ENCODE results near the gene SMCP.

Gene SMCP

DNA sequence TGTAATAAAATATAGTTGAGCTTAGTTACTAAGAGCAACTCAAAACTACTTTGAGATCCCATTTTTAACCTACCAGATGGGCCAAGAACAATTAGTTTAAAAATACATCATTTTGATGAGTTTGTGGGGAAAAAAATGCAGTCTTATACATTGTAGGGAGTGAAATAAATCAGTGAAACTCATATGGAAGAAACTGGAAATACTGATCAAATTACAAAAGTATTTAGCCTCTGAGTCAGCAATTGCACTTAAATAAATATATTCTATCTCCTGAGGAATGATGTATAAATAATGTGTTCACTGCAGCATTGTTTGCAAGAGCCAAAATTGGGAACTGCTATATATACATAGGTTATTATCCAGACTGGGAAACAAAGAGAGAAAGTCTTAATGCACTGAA lies 4.6 kb upstream of the SMCP start:
- H3K4me1 ChIP-seq (ENCODE audit: low read length), result peaks cover 12% of the 10 kb centered on the region
- H3K36me3 ChIP-seq (replicated peaks; ENCODE audit: insufficient read depth, low read length), result no peaks in the 10 kb centered on the region
- no peak for DNase-seq
- no peaks in the 10 kb centered on the region for H3K79me2 ChIP-seq (ENCODE audit: low read length)
- no peaks in the 10 kb centered on the region for H3K9me3 ChIP-seq (replicated peaks; ENCODE audit: insufficient read depth, low read length)
- no peak overlapping the region for H3K27ac ChIP-seq (ENCODE audit: low read length)
- no peak overlapping the region for H3K4me2 ChIP-seq (ENCODE audit: low read depth, low read length)
- no peaks in the 10 kb centered on the region for H3F3A ChIP-seq (ENCODE audit: insufficient read depth, low read length)
- H4K20me1 ChIP-seq (ENCODE audit: insufficient read depth, low read length), result no peaks in the 10 kb centered on the region
- no peaks in the 10 kb centered on the region for H3K27me3 ChIP-seq (replicated peaks; ENCODE audit: insufficient read depth, low read length)
- H3K4me3 ChIP-seq (ENCODE audit: low read length), result no peak overlapping the region
- no peak overlapping the region for H3K9ac ChIP-seq (ENCODE audit: low read length)
- TF ChIP-seq EZH2 (optimal IDR thresholded peaks at IDR 0.05; ENCODE audit: low read depth, low read length), result no peak
- TF ChIP-seq, protein P1, sequence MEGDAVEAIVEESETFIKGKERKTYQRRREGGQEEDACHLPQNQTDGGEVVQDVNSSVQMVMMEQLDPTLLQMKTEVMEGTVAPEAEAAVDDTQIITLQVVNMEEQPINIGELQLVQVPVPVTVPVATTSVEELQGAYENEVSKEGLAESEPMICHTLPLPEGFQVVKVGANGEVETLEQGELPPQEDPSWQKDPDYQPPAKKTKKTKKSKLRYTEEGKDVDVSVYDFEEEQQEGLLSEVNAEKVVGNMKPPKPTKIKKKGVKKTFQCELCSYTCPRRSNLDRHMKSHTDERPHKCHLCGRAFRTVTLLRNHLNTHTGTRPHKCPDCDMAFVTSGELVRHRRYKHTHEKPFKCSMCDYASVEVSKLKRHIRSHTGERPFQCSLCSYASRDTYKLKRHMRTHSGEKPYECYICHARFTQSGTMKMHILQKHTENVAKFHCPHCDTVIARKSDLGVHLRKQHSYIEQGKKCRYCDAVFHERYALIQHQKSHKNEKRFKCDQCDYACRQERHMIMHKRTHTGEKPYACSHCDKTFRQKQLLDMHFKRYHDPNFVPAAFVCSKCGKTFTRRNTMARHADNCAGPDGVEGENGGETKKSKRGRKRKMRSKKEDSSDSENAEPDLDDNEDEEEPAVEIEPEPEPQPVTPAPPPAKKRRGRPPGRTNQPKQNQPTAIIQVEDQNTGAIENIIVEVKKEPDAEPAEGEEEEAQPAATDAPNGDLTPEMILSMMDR (IDR thresholded peaks at IDR 0.05; ENCODE audit: low read length), result no peak
- no peak for TF ChIP-seq EZH2phosphoT487 (IDR thresholded peaks at IDR 0.05; ENCODE audit: low read length)
- H3K9me2 ChIP-seq (replicated peaks; ENCODE audit: insufficient read depth, low read length), result no peaks in the 10 kb centered on the region
- H2AFZ ChIP-seq (ENCODE audit: low read length), result no peak overlapping the region

DNA sequence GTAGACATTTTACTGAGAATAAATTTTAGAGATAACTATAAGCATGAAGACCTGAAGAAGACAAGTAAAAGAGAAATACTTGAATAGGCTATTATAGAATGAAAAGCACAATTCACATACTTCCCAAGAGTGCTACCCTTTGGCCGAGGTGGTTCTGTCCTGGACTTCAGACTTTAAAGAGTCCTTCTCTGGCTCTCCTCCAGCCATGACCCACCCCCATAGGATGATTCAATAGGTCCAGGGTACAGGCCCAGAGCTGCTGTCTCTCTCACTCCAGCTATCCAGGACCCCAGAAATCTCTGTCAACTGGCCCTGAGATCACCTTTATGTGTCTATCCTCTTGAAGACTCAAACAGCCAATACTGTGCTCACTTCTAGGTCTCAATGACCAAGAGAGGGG lies 1.3 kb upstream of the SMCP start:
- Histone ChIP-seq H3K9me2 (replicated peaks; ENCODE audit: insufficient read depth, low read length) (no peaks in the 10 kb centered on the region), H3K27me3 (replicated peaks; ENCODE audit: insufficient read depth, low read length) (no peaks in the 10 kb centered on the region), H3K4me1 (ENCODE audit: low read length) (peaks cover 7% of the 10 kb centered on the region), H3K9me3 (replicated peaks; ENCODE audit: insufficient read depth, low read length) (no peaks in the 10 kb centered on the region), H3K4me3 (ENCODE audit: low read length) (no peak overlapping the region), H4K20me1 (ENCODE audit: insufficient read depth, low read length) (no peaks in the 10 kb centered on the region), H3K27ac (ENCODE audit: low read length) (no peak overlapping the region), H2AFZ (ENCODE audit: low read length) (no peak overlapping the region), H3K79me2 (ENCODE audit: low read length) (no peaks in the 10 kb centered on the region), H3F3A (ENCODE audit: insufficient read depth, low read length) (no peaks in the 10 kb centered on the region), H3K9ac (ENCODE audit: low read length) (no peak overlapping the region), H3K4me2 (ENCODE audit: low read depth, low read length) (no peak overlapping the region), H3K36me3 (replicated peaks; ENCODE audit: insufficient read depth, low read length) (no peaks in the 10 kb centered on the region)
- DNase-seq, result no peak
- TF ChIP-seq, protein P1 (IDR thresholded peaks at IDR 0.05; ENCODE audit: low read length), result no peak
- TF ChIP-seq EZH2 (optimal IDR thresholded peaks at IDR 0.05; ENCODE audit: low read depth, low read length) (no peak), EZH2phosphoT487 (IDR thresholded peaks at IDR 0.05; ENCODE audit: low read length) (no peak)

DNA sequence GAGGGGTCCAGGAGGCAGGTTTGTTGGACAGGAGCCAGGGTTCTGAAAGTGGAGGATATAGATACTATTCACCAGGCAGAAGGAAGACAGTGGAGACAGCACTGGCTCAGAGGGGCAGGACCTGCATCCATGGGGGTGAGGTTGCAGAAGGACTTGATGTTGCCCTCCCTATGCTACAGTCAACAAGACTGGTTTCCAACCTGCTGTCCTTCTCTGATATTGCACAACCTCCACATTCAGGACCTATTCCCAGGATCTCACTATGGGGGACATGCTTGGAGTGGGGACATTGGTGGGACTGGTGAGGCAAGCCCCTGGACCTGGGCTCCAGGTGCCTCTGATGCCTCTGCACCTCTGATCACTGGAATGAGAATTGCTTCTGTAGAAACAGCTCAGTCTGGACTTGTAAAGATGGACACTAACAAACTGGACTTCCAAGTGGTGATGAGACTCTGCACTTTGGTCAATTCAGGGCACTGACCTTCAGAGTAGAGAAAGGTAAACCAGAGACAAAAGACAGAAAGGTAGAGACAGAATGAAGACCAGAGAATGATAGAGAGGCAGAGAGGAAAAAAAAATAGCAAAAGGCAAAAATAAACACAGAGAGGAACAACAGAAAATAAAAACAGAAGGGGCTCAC lies 1.6 kb downstream of the SMCP start:
- Histone ChIP-seq H2AFZ (ENCODE audit: low read length) (no peak overlapping the region), H3K9me3 (replicated peaks; ENCODE audit: insufficient read depth, low read length) (no peaks in the 10 kb centered on the region), H3K4me3 (ENCODE audit: low read length) (no peak overlapping the region), H4K20me1 (ENCODE audit: insufficient read depth, low read length) (no peaks in the 10 kb centered on the region), H3K27me3 (replicated peaks; ENCODE audit: insufficient read depth, low read length) (no peaks in the 10 kb centered on the region), H3K79me2 (ENCODE audit: low read length) (no peaks in the 10 kb centered on the region), H3K27ac (ENCODE audit: low read length) (no peak overlapping the region), H3K9me2 (replicated peaks; ENCODE audit: insufficient read depth, low read length) (no peaks in the 10 kb centered on the region), H3K4me1 (ENCODE audit: low read length) (no peaks in the 10 kb centered on the region), H3K4me2 (ENCODE audit: low read depth, low read length) (no peak overlapping the region), H3K9ac (ENCODE audit: low read length) (no peak overlapping the region), H3K36me3 (replicated peaks; ENCODE audit: insufficient read depth, low read length) (no peaks in the 10 kb centered on the region), H3F3A (ENCODE audit: insufficient read depth, low read length) (no peaks in the 10 kb centered on the region)
- no peak for TF ChIP-seq EZH2 (optimal IDR thresholded peaks at IDR 0.05; ENCODE audit: low read depth, low read length)
- no peak for TF ChIP-seq EZH2phosphoT487 (IDR thresholded peaks at IDR 0.05; ENCODE audit: low read length)
- TF ChIP-seq, protein P1 (IDR thresholded peaks at IDR 0.05; ENCODE audit: low read length), result no peak
- DNase-seq, result no peak
